Measurements from ENCODE around the gene ZNF227.
"Not testable (repeated sequence)": the region's sequence is repeated elsewhere in the genome, so short reads cannot be mapped to it uniquely, and the experiment has no call there.

Gene ZNF227

GRCh38 chr19:44212250-44212865, at the start of gene ZNF227:
Gene ZNF227, plus strand, starts transcription at chr19:44212532. Its CDS starts 5,261 bp downstream, at chr19:44217793.
- H3K27ac ChIP-seq (ENCODE audit: low read length) = peak within 1 kb of the TSS; percentile 96
- no peaks in the 10 kb centered on the region for H3K27me3 ChIP-seq (ENCODE audit: low read depth, low read length)
- peak within 1 kb of the TSS; percentile 80 to 97 for H3K4me3 ChIP-seq (ENCODE audit: low read depth in 1 of 2, low read length in 2 of 2)
- peaks cover 4 to 24% of the 10 kb centered on the region in 2 donors for H3K36me3 ChIP-seq (ENCODE audit: control insufficient read depth in 1 of 2, insufficient read depth in 2 of 2, low read length in 2 of 2)
- peaks cover 3 to 9% of the 10 kb centered on the region in 2 donors for H3K4me1 ChIP-seq (ENCODE audit: control insufficient read depth in 1 of 2, insufficient read depth in 2 of 2, low read length in 2 of 2)
- H3K9me3 ChIP-seq (ENCODE audit: control insufficient read depth in 1 of 2, low read length in 2 of 2) = peaks cover 0 to 3% of the 10 kb centered on the region in 2 donors

- peaks cover 15 to 29% of the 10 kb centered on the region in 2 donors for H3K9me3 ChIP-seq (ENCODE audit: control insufficient read depth in 1 of 2, low read length in 2 of 2)
- peak overlapping the region in 1 of 2 donors; percentile 41 for H3K4me3 ChIP-seq (ENCODE audit: low read depth in 1 of 2, low read length in 2 of 2)
- H3K27me3 ChIP-seq (ENCODE audit: low read depth, low read length) = no peaks in the 10 kb centered on the region
- no peak overlapping the region for H3K27ac ChIP-seq (ENCODE audit: low read length)
- peaks cover 8 to 23% of the 10 kb centered on the region in 2 donors for H3K36me3 ChIP-seq (ENCODE audit: control insufficient read depth in 1 of 2, insufficient read depth in 2 of 2, low read length in 2 of 2)
- peaks cover 0 to 11% of the 10 kb centered on the region in 2 donors for H3K4me1 ChIP-seq (ENCODE audit: control insufficient read depth in 1 of 2, insufficient read depth in 2 of 2, low read length in 2 of 2)
Observed at GRCh38 chr19:44163789-44164188, 48.5 kb upstream of the ZNF227 start.

GRCh38 chr19:44164327-44164672, 48.0 kb upstream of the ZNF227 start:
- peak overlapping the region; percentile 97 for H3K27ac ChIP-seq (ENCODE audit: low read length)

GRCh38 chr19:44164673-44165512, 47.4 kb upstream of the ZNF227 start, which contains the start of gene ZNF226:
Gene ZNF226, plus strand, starts transcription at chr19:44165100. Its CDS starts 4,981 bp downstream, at chr19:44170081.
- Histone ChIP-seq H3K27me3 (ENCODE audit: low read depth, low read length) (no peaks in the 10 kb centered on the region), H3K27ac (ENCODE audit: low read length) (peak within 1 kb of the TSS; percentile 97), H3K4me1 (ENCODE audit: control insufficient read depth in 1 of 2, insufficient read depth in 2 of 2, low read length in 2 of 2) (peaks cover 0 to 11% of the 10 kb centered on the region in 2 donors), H3K4me3 (ENCODE audit: low read depth in 1 of 2, low read length in 2 of 2) (peak within 1 kb of the TSS; percentile 79 to 97), H3K9me3 (ENCODE audit: control insufficient read depth in 1 of 2, low read length in 2 of 2) (peaks cover 24 to 27% of the 10 kb centered on the region in 2 donors), H3K36me3 (ENCODE audit: control insufficient read depth in 1 of 2, insufficient read depth in 2 of 2, low read length in 2 of 2) (peaks cover 15 to 34% of the 10 kb centered on the region in 2 donors)

More at GRCh38 chr19:44164327-44164672, 48.0 kb upstream of the ZNF227 start:
- Histone ChIP-seq H3K4me1 (ENCODE audit: control insufficient read depth in 1 of 2, insufficient read depth in 2 of 2, low read length in 2 of 2) (peaks cover 0 to 11% of the 10 kb centered on the region in 2 donors), H3K4me3 (ENCODE audit: low read depth in 1 of 2, low read length in 2 of 2) (peak overlapping the region; percentile 79 to 97), H3K27me3 (ENCODE audit: low read depth, low read length) (no peaks in the 10 kb centered on the region), H3K36me3 (ENCODE audit: control insufficient read depth in 1 of 2, insufficient read depth in 2 of 2, low read length in 2 of 2) (peaks cover 9 to 29% of the 10 kb centered on the region in 2 donors), H3K9me3 (ENCODE audit: control insufficient read depth in 1 of 2, low read length in 2 of 2) (peaks cover 18 to 24% of the 10 kb centered on the region in 2 donors)

GRCh38 chr19:44170660-44171059, 41.7 kb upstream of the ZNF227 start:
- H3K9me3 ChIP-seq (ENCODE audit: control insufficient read depth in 1 of 2, low read length in 2 of 2) = peaks cover 54 to 64% of the 10 kb centered on the region in 2 donors

GRCh38 chr19:44176590-44176989, 35.7 kb upstream of the ZNF227 start:
- peaks cover 72 to 97% of the 10 kb centered on the region in 2 donors for H3K9me3 ChIP-seq (ENCODE audit: control insufficient read depth in 1 of 2, low read length in 2 of 2)

More at GRCh38 chr19:44170660-44171059, 41.7 kb upstream of the ZNF227 start:
- H3K4me3 ChIP-seq (ENCODE audit: low read depth in 1 of 2, low read length in 2 of 2); H3K4me1 ChIP-seq (ENCODE audit: control insufficient read depth in 1 of 2, insufficient read depth in 2 of 2, low read length in 2 of 2); H3K27me3 ChIP-seq (ENCODE audit: low read depth, low read length); H3K27ac ChIP-seq (ENCODE audit: low read length): not testable (repeated sequence)
- H3K36me3 ChIP-seq (ENCODE audit: control insufficient read depth in 1 of 2, insufficient read depth in 2 of 2, low read length in 2 of 2) = peaks cover 65 to 88% of the 10 kb centered on the region in 2 donors

GRCh38 chr19:44180968-44181367, 31.4 kb upstream of the ZNF227 start:
- Histone ChIP-seq H3K4me1 (ENCODE audit: control insufficient read depth in 1 of 2, insufficient read depth in 2 of 2, low read length in 2 of 2) (no peaks in the 10 kb centered on the region), H3K4me3 (ENCODE audit: low read depth in 1 of 2, low read length in 2 of 2) (peak overlapping the region in 1 of 2 donors; percentile 45), H3K27me3 (ENCODE audit: low read depth, low read length) (no peaks in the 10 kb centered on the region), H3K27ac (ENCODE audit: low read length) (no peak overlapping the region), H3K36me3 (ENCODE audit: control insufficient read depth in 1 of 2, insufficient read depth in 2 of 2, low read length in 2 of 2) (peaks cover 10 to 11% of the 10 kb centered on the region in 2 donors), H3K9me3 (ENCODE audit: control insufficient read depth in 1 of 2, low read length in 2 of 2) (peaks cover 45 to 85% of the 10 kb centered on the region in 2 donors)

More at GRCh38 chr19:44176590-44176989, 35.7 kb upstream of the ZNF227 start:
- Histone ChIP-seq H3K27me3 (ENCODE audit: low read depth, low read length) (no peaks in the 10 kb centered on the region), H3K36me3 (ENCODE audit: control insufficient read depth in 1 of 2, insufficient read depth in 2 of 2, low read length in 2 of 2) (peaks cover 53 to 55% of the 10 kb centered on the region in 2 donors), H3K4me3 (ENCODE audit: low read depth in 1 of 2, low read length in 2 of 2) (peak overlapping the region in 1 of 2 donors; percentile 42), H3K4me1 (ENCODE audit: control insufficient read depth in 1 of 2, insufficient read depth in 2 of 2, low read length in 2 of 2) (no peaks in the 10 kb centered on the region), H3K27ac (ENCODE audit: low read length) (no peak overlapping the region)

GRCh38 chr19:44182145-44182544, 30.2 kb upstream of the ZNF227 start:
- H3K4me1 ChIP-seq (ENCODE audit: control insufficient read depth in 1 of 2, insufficient read depth in 2 of 2, low read length in 2 of 2) = no peaks in the 10 kb centered on the region
- H3K27me3 ChIP-seq (ENCODE audit: low read depth, low read length) = no peaks in the 10 kb centered on the region
- peaks cover 38 to 73% of the 10 kb centered on the region in 2 donors for H3K9me3 ChIP-seq (ENCODE audit: control insufficient read depth in 1 of 2, low read length in 2 of 2)
- peak overlapping the region in 1 of 2 donors; percentile 45 for H3K4me3 ChIP-seq (ENCODE audit: low read depth in 1 of 2, low read length in 2 of 2)
- H3K27ac ChIP-seq (ENCODE audit: low read length) = no peak overlapping the region
- no peaks in the 10 kb centered on the region for H3K36me3 ChIP-seq (ENCODE audit: control insufficient read depth in 1 of 2, insufficient read depth in 2 of 2, low read length in 2 of 2)

GRCh38 chr19:44190020-44190419, 22.3 kb upstream of the ZNF227 start:
- H3K27me3 ChIP-seq (ENCODE audit: low read depth, low read length) = no peaks in the 10 kb centered on the region
- no peak overlapping the region for H3K27ac ChIP-seq (ENCODE audit: low read length)
- no peaks in the 10 kb centered on the region for H3K36me3 ChIP-seq (ENCODE audit: control insufficient read depth in 1 of 2, insufficient read depth in 2 of 2, low read length in 2 of 2)
- peaks cover 12 to 41% of the 10 kb centered on the region in 2 donors for H3K9me3 ChIP-seq (ENCODE audit: control insufficient read depth in 1 of 2, low read length in 2 of 2)
- no peak overlapping the region for H3K4me3 ChIP-seq (ENCODE audit: low read depth in 1 of 2, low read length in 2 of 2)
- no peaks in the 10 kb centered on the region for H3K4me1 ChIP-seq (ENCODE audit: control insufficient read depth in 1 of 2, insufficient read depth in 2 of 2, low read length in 2 of 2)

- no peaks in the 10 kb centered on the region for H3K4me1 ChIP-seq (ENCODE audit: control insufficient read depth in 1 of 2, insufficient read depth in 2 of 2, low read length in 2 of 2)
- peaks cover 0 to 11% of the 10 kb centered on the region in 2 donors for H3K36me3 ChIP-seq (ENCODE audit: control insufficient read depth in 1 of 2, insufficient read depth in 2 of 2, low read length in 2 of 2)
- H3K27me3 ChIP-seq (ENCODE audit: low read depth, low read length) = no peaks in the 10 kb centered on the region
- no peak overlapping the region for H3K27ac ChIP-seq (ENCODE audit: low read length)
- no peak overlapping the region for H3K4me3 ChIP-seq (ENCODE audit: low read depth in 1 of 2, low read length in 2 of 2)
- peaks cover 16 to 47% of the 10 kb centered on the region in 2 donors for H3K9me3 ChIP-seq (ENCODE audit: control insufficient read depth in 1 of 2, low read length in 2 of 2)
Observed at GRCh38 chr19:44192127-44192526, 20.2 kb upstream of the ZNF227 start.

- H3K4me3 ChIP-seq (ENCODE audit: low read depth in 1 of 2, low read length in 2 of 2) = no peak overlapping the region
- H3K27ac ChIP-seq (ENCODE audit: low read length) = no peak overlapping the region
- peaks cover 0 to 11% of the 10 kb centered on the region in 2 donors for H3K36me3 ChIP-seq (ENCODE audit: control insufficient read depth in 1 of 2, insufficient read depth in 2 of 2, low read length in 2 of 2)
- peaks cover 19 to 36% of the 10 kb centered on the region in 2 donors for H3K9me3 ChIP-seq (ENCODE audit: control insufficient read depth in 1 of 2, low read length in 2 of 2)
- H3K27me3 ChIP-seq (ENCODE audit: low read depth, low read length) = no peaks in the 10 kb centered on the region
- no peaks in the 10 kb centered on the region for H3K4me1 ChIP-seq (ENCODE audit: control insufficient read depth in 1 of 2, insufficient read depth in 2 of 2, low read length in 2 of 2)
Observed at GRCh38 chr19:44196772-44197171, 15.6 kb upstream of the ZNF227 start.

All from muscle layer of duodenum (tissue), 2 donors.